GM12801 (cell line): Measurements from ENCODE around the gene GDPGP1.

Experiments used
- TF ChIP-seq, protein P1 (sequence below): IDR thresholded peaks from one replicate; pipeline ENCODE4 v1.5.1; 2011; ENCODE audit warnings: control low read depth; ENCODE audit not compliant: insufficient read length; ENCODE audit errors: extremely low read depth

GDPGP1 gene

GRCh38 chr15:90234096-90234988 is at the start of gene GDPGP1:
TSS of gene GDPGP1 (plus strand) at chr15:90234209. CDS start at chr15:90240909, 6,700 bp downstream.
- TF ChIP-seq, protein P1, sequence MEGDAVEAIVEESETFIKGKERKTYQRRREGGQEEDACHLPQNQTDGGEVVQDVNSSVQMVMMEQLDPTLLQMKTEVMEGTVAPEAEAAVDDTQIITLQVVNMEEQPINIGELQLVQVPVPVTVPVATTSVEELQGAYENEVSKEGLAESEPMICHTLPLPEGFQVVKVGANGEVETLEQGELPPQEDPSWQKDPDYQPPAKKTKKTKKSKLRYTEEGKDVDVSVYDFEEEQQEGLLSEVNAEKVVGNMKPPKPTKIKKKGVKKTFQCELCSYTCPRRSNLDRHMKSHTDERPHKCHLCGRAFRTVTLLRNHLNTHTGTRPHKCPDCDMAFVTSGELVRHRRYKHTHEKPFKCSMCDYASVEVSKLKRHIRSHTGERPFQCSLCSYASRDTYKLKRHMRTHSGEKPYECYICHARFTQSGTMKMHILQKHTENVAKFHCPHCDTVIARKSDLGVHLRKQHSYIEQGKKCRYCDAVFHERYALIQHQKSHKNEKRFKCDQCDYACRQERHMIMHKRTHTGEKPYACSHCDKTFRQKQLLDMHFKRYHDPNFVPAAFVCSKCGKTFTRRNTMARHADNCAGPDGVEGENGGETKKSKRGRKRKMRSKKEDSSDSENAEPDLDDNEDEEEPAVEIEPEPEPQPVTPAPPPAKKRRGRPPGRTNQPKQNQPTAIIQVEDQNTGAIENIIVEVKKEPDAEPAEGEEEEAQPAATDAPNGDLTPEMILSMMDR = no peak

DNA sequence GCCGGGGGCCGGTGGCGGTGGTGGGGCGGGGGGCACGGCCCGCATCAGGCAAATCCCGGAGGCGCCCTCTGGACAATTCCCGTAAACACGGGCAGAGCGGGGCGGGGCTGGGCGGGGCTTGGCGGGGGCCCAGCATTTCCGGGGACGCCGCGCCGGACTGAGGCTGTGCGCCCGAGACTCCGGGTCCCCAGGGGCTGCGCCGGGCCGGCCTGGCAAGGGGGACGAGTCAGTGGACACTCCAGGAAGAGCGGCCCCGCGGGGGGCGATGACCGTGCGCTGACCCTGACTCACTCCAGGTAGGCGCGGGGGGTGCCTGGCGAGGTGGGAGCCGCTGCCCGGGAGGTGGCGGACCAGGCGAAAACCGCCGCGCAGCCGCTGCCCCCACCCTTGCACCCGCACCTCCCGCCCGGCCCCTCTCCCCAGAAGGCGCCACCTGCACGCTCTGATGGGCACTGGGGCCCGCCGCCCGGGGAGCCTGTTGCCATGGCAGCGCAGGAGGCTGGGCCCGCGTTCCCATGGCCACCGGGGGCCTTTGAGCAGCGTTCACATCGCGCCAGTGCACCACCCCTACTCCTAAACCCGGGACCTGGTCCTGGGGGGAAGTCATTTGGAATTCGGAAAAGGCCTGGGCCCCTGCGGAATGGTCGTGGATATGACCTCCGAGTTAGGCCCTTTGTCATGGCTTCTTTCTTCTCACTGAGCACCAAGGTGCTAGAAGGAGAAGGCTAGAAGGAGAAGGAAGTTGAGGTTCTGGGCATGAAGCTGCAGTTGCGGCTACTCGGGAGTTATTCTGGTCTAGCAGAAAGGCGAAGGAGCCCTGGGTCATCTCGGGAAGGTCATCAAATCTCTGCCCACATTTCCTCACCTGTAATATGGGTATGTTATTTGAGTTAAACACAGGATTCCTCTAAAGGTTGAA is 49.0 kb upstream of the GDPGP1 start:
- TF ChIP-seq, protein P1 = no peak

- TF ChIP-seq, protein P1 = no peak
These were observed 46.6 kb upstream of the GDPGP1 start for GRCh38 chr15:90187257-90187868.

GRCh38 chr15:90188914-90189748 is 44.9 kb upstream of the GDPGP1 start:
- TF ChIP-seq, protein P1 = no peak

DNA sequence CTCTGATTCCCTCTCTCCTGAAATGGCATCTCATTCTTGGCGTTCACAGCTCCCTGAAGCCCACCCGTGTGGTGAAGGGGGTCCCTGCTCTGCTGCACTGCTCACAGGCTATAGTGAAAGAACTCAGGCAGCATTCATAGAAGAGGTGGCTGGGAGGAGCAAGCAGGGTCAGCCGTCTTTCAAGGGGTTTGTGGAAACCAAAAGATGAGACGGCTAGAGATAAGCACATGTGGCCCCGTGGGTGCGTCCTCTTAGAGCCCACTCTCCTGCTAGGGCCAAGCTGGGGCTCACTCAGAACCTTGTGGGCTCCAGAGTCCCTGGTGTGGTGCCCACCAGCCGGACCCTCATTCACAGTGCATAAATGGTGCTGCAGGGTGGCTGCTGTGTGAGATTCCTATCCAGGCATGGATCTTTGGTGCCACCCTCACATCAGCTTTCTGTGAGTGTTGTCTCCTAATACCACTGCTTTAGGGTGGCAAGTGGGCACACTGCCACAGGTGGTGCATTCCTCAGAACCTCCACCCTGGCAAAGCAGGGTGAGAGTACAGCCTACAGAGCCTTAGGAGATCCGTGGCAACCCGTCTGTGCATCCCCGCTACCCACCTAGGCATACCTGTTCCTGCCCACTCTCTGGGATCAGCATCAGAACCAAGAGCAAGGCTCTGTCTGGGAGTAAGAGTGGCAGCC is 44.1 kb upstream of the GDPGP1 start:
- TF ChIP-seq, protein P1 = no peak

GRCh38 chr15:90190606-90191343 is 43.2 kb upstream of the GDPGP1 start:
- TF ChIP-seq, protein P1 = no peak
